Neuron (in vitro differentiated cells): Measurements from ENCODE around the gene POC1B.

ENCODE experiments used
- H2AFZ ChIP-seq: one replicate; pipeline ENCODE4 v1.6.1; 2013; ENCODE audit warnings: low read depth, mild to moderate bottlenecking, inconsistent platforms, low read length, moderate library complexity
- H3K27me3 ChIP-seq: one replicate; pipeline ENCODE4 v1.6.1; 2013; ENCODE audit warnings: low read length; ENCODE audit not compliant: insufficient read depth
- H3K36me3 ChIP-seq: one replicate; pipeline ENCODE4 v1.6.1; 2013; ENCODE audit warnings: low read length; ENCODE audit not compliant: insufficient read depth
- H3K4me1 ChIP-seq: one replicate; pipeline ENCODE4 v1.6.1; 2013; ENCODE audit warnings: low read length; ENCODE audit not compliant: insufficient read depth
- H3K4me3 ChIP-seq: 2 replicates; pipeline ENCODE4 v1.5.1; 2013; ENCODE audit warnings: mild to moderate bottlenecking, low read length, moderate library complexity
- H3K9me3 ChIP-seq: one replicate; pipeline ENCODE4 v1.6.1; 2013; ENCODE audit warnings: low read length

The POC1B gene

GRCh38 chr12:89476904-89477595 is 48.8 kb downstream of the POC1B start:
- no peak overlapping the region for H2AFZ ChIP-seq

GRCh38 chr12:89476232-89476631 is 49.6 kb downstream of the POC1B start:
- H3K9me3 ChIP-seq, result no peaks in the 10 kb centered on the region
- H2AFZ ChIP-seq, result no peak overlapping the region
- no peaks in the 10 kb centered on the region for H3K27me3 ChIP-seq
- no peak overlapping the region for H3K4me3 ChIP-seq
- H3K4me1 ChIP-seq, result peaks cover 4% of the 10 kb centered on the region
- no peaks in the 10 kb centered on the region for H3K36me3 ChIP-seq

More at GRCh38 chr12:89476904-89477595, 48.8 kb downstream of the POC1B start:
- Histone ChIP-seq H3K36me3 (no peaks in the 10 kb centered on the region), H3K4me3 (no peak overlapping the region), H3K4me1 (peaks cover 4% of the 10 kb centered on the region), H3K9me3 (no peaks in the 10 kb centered on the region), H3K27me3 (no peaks in the 10 kb centered on the region)

- peaks cover 4% of the 10 kb centered on the region for H3K4me1 ChIP-seq
- H2AFZ ChIP-seq, result no peak overlapping the region
- H3K9me3 ChIP-seq, result no peaks in the 10 kb centered on the region
- no peaks in the 10 kb centered on the region for H3K27me3 ChIP-seq
- no peaks in the 10 kb centered on the region for H3K36me3 ChIP-seq
- H3K4me3 ChIP-seq, result no peak overlapping the region
These were observed 50.5 kb downstream of the POC1B start for GRCh38 chr12:89475203-89475990.

GRCh38 chr12:89474615-89475014 is 51.2 kb downstream of the POC1B start:
- peaks cover 4% of the 10 kb centered on the region for H3K4me1 ChIP-seq
- no peak overlapping the region for H3K4me3 ChIP-seq
- H2AFZ ChIP-seq, result no peak overlapping the region
- no peaks in the 10 kb centered on the region for H3K27me3 ChIP-seq
- no peaks in the 10 kb centered on the region for H3K36me3 ChIP-seq
- no peaks in the 10 kb centered on the region for H3K9me3 ChIP-seq

- H2AFZ ChIP-seq, result peak overlapping the region; percentile 5
- no peak overlapping the region for H3K4me3 ChIP-seq
- H3K27me3 ChIP-seq, result no peaks in the 10 kb centered on the region
- peaks cover 3% of the 10 kb centered on the region for H3K36me3 ChIP-seq
- peaks cover 4% of the 10 kb centered on the region for H3K4me1 ChIP-seq
- H3K9me3 ChIP-seq, result no peaks in the 10 kb centered on the region
These were observed 53.3 kb downstream of the POC1B start for GRCh38 chr12:89472508-89472907.

- Histone ChIP-seq H3K4me1 (peaks cover 4% of the 10 kb centered on the region), H3K27me3 (no peaks in the 10 kb centered on the region), H3K9me3 (no peaks in the 10 kb centered on the region), H2AFZ (no peak overlapping the region), H3K4me3 (no peak overlapping the region), H3K36me3 (peaks cover 3% of the 10 kb centered on the region)
These were observed 54.9 kb downstream of the POC1B start for GRCh38 chr12:89470741-89471509.

GRCh38 chr12:89469361-89469760 is 56.5 kb downstream of the POC1B start:
- Histone ChIP-seq H3K27me3 (no peaks in the 10 kb centered on the region), H3K36me3 (peaks cover 5% of the 10 kb centered on the region), H3K4me1 (peaks cover 4% of the 10 kb centered on the region), H3K9me3 (no peaks in the 10 kb centered on the region), H3K4me3 (no peak overlapping the region), H2AFZ (no peak overlapping the region)

GRCh38 chr12:89468648-89469326 is 57.1 kb downstream of the POC1B start:
- H2AFZ ChIP-seq, result no peak overlapping the region
- no peaks in the 10 kb centered on the region for H3K27me3 ChIP-seq
- peaks cover 4% of the 10 kb centered on the region for H3K4me1 ChIP-seq
- H3K9me3 ChIP-seq, result no peaks in the 10 kb centered on the region
- no peak overlapping the region for H3K4me3 ChIP-seq
- peaks cover 5% of the 10 kb centered on the region for H3K36me3 ChIP-seq

- H3K36me3 ChIP-seq, result peaks cover 5% of the 10 kb centered on the region
- H3K27me3 ChIP-seq, result no peaks in the 10 kb centered on the region
- no peak overlapping the region for H2AFZ ChIP-seq
- H3K9me3 ChIP-seq, result no peaks in the 10 kb centered on the region
- no peak overlapping the region for H3K4me3 ChIP-seq
- H3K4me1 ChIP-seq, result peaks cover 4% of the 10 kb centered on the region
These were observed 57.8 kb downstream of the POC1B start for GRCh38 chr12:89468017-89468416.

- no peaks in the 10 kb centered on the region for H3K9me3 ChIP-seq
- peaks cover 5% of the 10 kb centered on the region for H3K36me3 ChIP-seq
- H3K4me1 ChIP-seq, result peaks cover 13% of the 10 kb centered on the region
- H2AFZ ChIP-seq, result no peak overlapping the region
- no peak overlapping the region for H3K4me3 ChIP-seq
- H3K27me3 ChIP-seq, result no peaks in the 10 kb centered on the region
These were observed 60.8 kb downstream of the POC1B start for GRCh38 chr12:89464974-89465592.

- Histone ChIP-seq H3K4me3 (peak overlapping the region; percentile 9), H3K9me3 (no peaks in the 10 kb centered on the region), H3K27me3 (no peaks in the 10 kb centered on the region), H3K36me3 (peaks cover 2% of the 10 kb centered on the region), H3K4me1 (peaks cover 13% of the 10 kb centered on the region), H2AFZ (no peak overlapping the region)
These were observed 63.9 kb downstream of the POC1B start for GRCh38 chr12:89461649-89462612.
